NCI-H446 (cell line): ENCODE data around the gene RBL2.
"Not testable (repeated sequence)": the region's sequence is repeated elsewhere in the genome, so short reads cannot be mapped to it uniquely, and the experiment has no call there.

ENCODE experiments used
- DNase-seq, 2 experiments: peaks; one replicate each; lab custom pipeline; 2025; lab: John Stamatoyannopoulos, UW

The RBL2 gene

GRCh38 chr16:53434377-53435065, at the start of gene RBL2:
RBL2 (plus strand) TSS chr16:53434471; CDS start chr16:53434557, 86 bp downstream.
- DNase-seq: peak; percentile 13 to 73

- DNase-seq: not testable (repeated sequence)
These were observed 49.7 kb upstream of the RBL2 start for GRCh38 chr16:53384610-53385009.

GRCh38 chr16:53404959-53405358, 29.3 kb upstream of the RBL2 start:
- no peak for DNase-seq

GRCh38 chr16:53412549-53412948, 21.7 kb upstream of the RBL2 start:
- DNase-seq: no peak

GRCh38 chr16:53413864-53414263, 20.4 kb upstream of the RBL2 start:
- no peak for DNase-seq

GRCh38 chr16:53414381-53414780, 19.9 kb upstream of the RBL2 start:
- DNase-seq: no peak

GRCh38 chr16:53415504-53415903, 18.8 kb upstream of the RBL2 start:
- no peak for DNase-seq

GRCh38 chr16:53417011-53417410, 17.3 kb upstream of the RBL2 start:
- DNase-seq: no peak

- no peak for DNase-seq
These were observed 16.3 kb upstream of the RBL2 start for GRCh38 chr16:53417976-53418375.

- not testable (repeated sequence) for DNase-seq
These were observed 14.9 kb upstream of the RBL2 start for GRCh38 chr16:53419383-53419709.

- no peak for DNase-seq
These were observed 13.0 kb upstream of the RBL2 start for GRCh38 chr16:53421248-53421647.

GRCh38 chr16:53423968-53424367, 10.3 kb upstream of the RBL2 start:
- not testable (repeated sequence) for DNase-seq

GRCh38 chr16:53428681-53429080, 5.6 kb upstream of the RBL2 start:
- DNase-seq: no peak

GRCh38 chr16:53429221-53429943, 4.9 kb upstream of the RBL2 start:
- peak in 1 of 2 experiments; percentile 28 for DNase-seq

GRCh38 chr16:53430363-53430762, 3.9 kb upstream of the RBL2 start:
- DNase-seq: no peak

GRCh38 chr16:53433509-53433908, 762 bp upstream of the RBL2 start:
- no peak for DNase-seq

GRCh38 chr16:53433930-53434376, 318 bp upstream of the RBL2 start:
- DNase-seq: no peak

- DNase-seq: peak; percentile 2 to 50
These were observed 906 bp downstream of the RBL2 start for GRCh38 chr16:53435066-53435688.

GRCh38 chr16:53440125-53440524, 5.9 kb downstream of the RBL2 start:
- DNase-seq: no peak

GRCh38 chr16:53445534-53445933, 11.3 kb downstream of the RBL2 start:
- DNase-seq: no peak

- DNase-seq: no peak
These were observed 11.8 kb downstream of the RBL2 start for GRCh38 chr16:53446090-53446489.

- DNase-seq: no peak
These were observed 15.7 kb downstream of the RBL2 start for GRCh38 chr16:53449816-53450517.

GRCh38 chr16:53453928-53454327, 19.7 kb downstream of the RBL2 start:
- no peak for DNase-seq
